Ovary (tissue), 10 donors: ENCODE data around the gene TMEM62. TPM values are rescaled to one million over a fixed set of nuclear protein-coding genes. Genes with fewer than 3 reads are reported as not detected.

Source experiments
- DNase-seq, 5 donors: peaks; one replicate each; pipeline ENCODE4 v3.0.0-alpha.2; 2019 to 2020
- H3K27ac ChIP-seq, 2 donors: fragments of 200-600 bp; one replicate each; pipeline versions ENCODE4 v1.5.1 to v1.8.0; 2019 to 2022
- H3K27me3 ChIP-seq: fragments of 200-600 bp; one replicate; pipeline ENCODE4 v1.8.0; 2022
- H3K36me3 ChIP-seq: fragments of 200-600 bp; sonication (generic); one replicate; pipeline ENCODE4 v1.5.1; 2019
- H3K4me1 ChIP-seq: one replicate; pipeline ENCODE4 v1.8.1; 2013; ENCODE audit warnings: mild to moderate bottlenecking, moderate library complexity; ENCODE audit not compliant: insufficient read depth
- H3K4me3 ChIP-seq: fragments of 200-600 bp; sonication (generic); one replicate; pipeline ENCODE4 v1.5.1; 2017
- H3K9me3 ChIP-seq, 2 donors: fragments of 200-600 bp in 1 of 2; sonication (generic) in 1 of 2; one replicate each; pipeline versions ENCODE4 v1.5.1 to v1.8.1; 2013 to 2019; ENCODE audit warnings: mild to moderate bottlenecking in 1 of 2, moderate library complexity in 1 of 2
- CTCF ChIP-seq, 3 donors: fragments of 450-650 bp in 2 of 3; fragments of 200-600 bp in 1 of 3; IDR thresholded peaks; one replicate each; pipeline versions ENCODE4 v1.5.1 to v1.8.0; 2016 to 2022; ENCODE audit warnings: antibody characterized with exemption in 3 of 3, mild to moderate bottlenecking in 1 of 3
- EP300 ChIP-seq: sonication (generic); formaldehyde crosslinking; IDR thresholded peaks from one replicate; pipeline ENCODE4 v1.6.1; 2017; ENCODE audit warnings: antibody characterized with exemption
- POLR2A ChIP-seq: fragments of 450-650 bp; IDR thresholded peaks from one replicate; pipeline ENCODE4 v1.6.1; 2017; ENCODE audit warnings: antibody characterized with exemption, mild to moderate bottlenecking, moderate library complexity
- WGBS, 3 donors: extraction: QIAGEN DNeasy Blood & Tissue Kit in 1 of 3; methylation state at CpG; one replicate each; pipeline versions ENCODE4 v1.1.5 to v1.1.7; 2013 to 2017; 5-methylcytosine and 5-hydroxymethylcytosine counted together
- intact Hi-C, 4 donors: fragments of 100-400 bp; cut with DNase I; formaldehyde crosslinking; loops; one replicate each; pipeline versions ENCODE4 v1.11.0 to v1.15.1; 2022 to 2023
- long read RNA-seq, 3 donors: library from polyadenylated mRNA in 2 of 3; unstranded in 2 of 3; transcript quantifications; one replicate each; pipeline ENCODE4 v2.0.0 and lab custom pipeline, GENCODE V29; 2021 to 2026
- polyA plus RNA-seq, 2 donors: library from polyadenylated mRNA; stranded (reverse); fragments of 200-250 nt in 1 of 2; fragments of 350-450 nt in 1 of 2; fragmentation: Illumina TruSeq in 1 of 2; extraction: RNeasy Lipid Tissue Mini Kit (QIAGEN cat#74804) in 1 of 2; gene quantifications; one replicate each; pipeline ENCODE4 v1.2.3, GENCODE V29; 2013 to 2014
- total RNA-seq, 7 donors: library from RNA; depleted of rRNA in 2 of 7; stranded (reverse); fragments of >200 nt in 2 of 7; fragmentation: NEBNext Ultra II Directional in 3 of 7; extraction: Animal tissue kit (Norgen Biotek cat#: 25700) in 3 of 7; gene quantifications; one replicate each; pipeline versions ENCODE4 v1.1.0 to v1.2.4, GENCODE V29; 2016 to 2023
- donor health status: DM: no; HTN: no; CAD: no; lungs with moderate emphysema.
- donor health status: DM: no; HTN: no; CAD: no.
- donor health status: Bipolar disorder and iron deficiency.
- donor health status: DM: yes; HTN: yes; CAD: no.
- donor health status: DM: no; HTN: no; CAD: no.
- donor health status: DM: yes; HTN: yes; CAD: no.

Gene TMEM62
- total RNA-seq (10 to 100 TPM in 5 of 7 donors, 1 to 10 TPM in 2; 8.7 to 15.2 (median 13.8) TPM), polyA plus RNA-seq (10 to 100 TPM in 1 of 2 donors, 1 to 10 TPM in 1; 6.6 to 17.4 TPM)
- long read RNA-seq, donor 1, partial matches to known transcripts = 1 of 7 reads
- long read RNA-seq, donor 1, other reads (novel, unspliced or antisense) = 2 of 7 reads
- long read RNA-seq, donor 2, partial matches to known transcripts = 0 of 1 reads
- long read RNA-seq, donor 2, other reads (novel, unspliced or antisense) = 0 of 1 reads
- long read RNA-seq, donor 3, partial matches to known transcripts = 0 of 5 reads
- long read RNA-seq, donor 3, other reads (novel, unspliced or antisense) = 4 of 5 reads

- peak; percentile 54 to 74 (median 65) for DNase-seq
- 0 to 1% (median 1%) methylated on average over 45 to 66 of the region's 66 CpGs for WGBS, 3 donors
- peaks cover 3% of the 10 kb centered on the region for H3K4me1 ChIP-seq
- TF ChIP-seq EP300 = no peak
- peak in 1 of 3 donors; percentile 11 for TF ChIP-seq CTCF (IDR thresholded peaks at IDR 0.05)
- H3K4me3 ChIP-seq = peak within 1 kb of the TSS; percentile 52
- H3K27ac ChIP-seq = peak within 1 kb of the TSS; percentile 31 to 62
- no peaks in the 10 kb centered on the region for H3K9me3 ChIP-seq
- intact Hi-C loops = no loop called here
- H3K27me3 ChIP-seq = no peaks in the 10 kb centered on the region
- no peaks in the 10 kb centered on the region for H3K36me3 ChIP-seq
Observed at GRCh38 chr15:43133430-43134156, at the start of gene TMEM62. TMEM62 (plus strand) TSS chr15:43133586; CDS start chr15:43133803, 217 bp downstream.

GRCh38 chr15:43085921-43086320 is 47.5 kb upstream of the TMEM62 start:
- intact Hi-C loops = no loop called here

GRCh38 chr15:43086551-43086950 is 46.8 kb upstream of the TMEM62 start:
- WGBS, 3 donors = 4 to 8% (median 8%) methylated on average over 1 of the region's 1 CpG
- no peak for TF ChIP-seq POLR2A
- TF ChIP-seq CTCF (IDR thresholded peaks at IDR 0.05) = no peak
- no peak for TF ChIP-seq EP300
- H3K27ac ChIP-seq = peak overlapping the region in 1 of 2 donors; percentile 3
- no peaks in the 10 kb centered on the region for H3K27me3 ChIP-seq
- peaks cover 6% of the 10 kb centered on the region for H3K4me1 ChIP-seq
- no peak for DNase-seq
- intact Hi-C loops = no loop called here
- H3K9me3 ChIP-seq = no peaks in the 10 kb centered on the region
- H3K36me3 ChIP-seq = no peaks in the 10 kb centered on the region
- H3K4me3 ChIP-seq = no peak overlapping the region

More at GRCh38 chr15:43085921-43086320, 47.5 kb upstream of the TMEM62 start:
- Histone ChIP-seq H3K27ac (no peak overlapping the region), H3K36me3 (no peaks in the 10 kb centered on the region), H3K4me1 (peaks cover 6% of the 10 kb centered on the region), H3K4me3 (no peak overlapping the region), H3K9me3 (no peaks in the 10 kb centered on the region), H3K27me3 (no peaks in the 10 kb centered on the region)
- no peak for DNase-seq
- TF ChIP-seq EP300 = no peak
- no peak for TF ChIP-seq CTCF (IDR thresholded peaks at IDR 0.05)
- no peak for TF ChIP-seq POLR2A

GRCh38 chr15:43091859-43092258 is 41.5 kb upstream of the TMEM62 start:
- no peaks in the 10 kb centered on the region for H3K27me3 ChIP-seq
- no peaks in the 10 kb centered on the region for H3K9me3 ChIP-seq
- no peaks in the 10 kb centered on the region for H3K36me3 ChIP-seq
- 87 to 91% (median 89%) methylated on average over 4 of the region's 4 CpGs for WGBS, 3 donors
- H3K27ac ChIP-seq = no peak overlapping the region
- peaks cover 4% of the 10 kb centered on the region for H3K4me1 ChIP-seq
- intact Hi-C loops = no loop called here
- DNase-seq = no peak
- TF ChIP-seq POLR2A (no peak), CTCF (IDR thresholded peaks at IDR 0.05) (no peak), EP300 (no peak)
- no peak overlapping the region for H3K4me3 ChIP-seq
